Measurements from ENCODE around the gene ZNRF4. TPM values are rescaled to one million over a fixed set of nuclear protein-coding genes. Genes with fewer than 3 reads are reported as not detected.
A peak's percentile ranks its signal among the peaks of the same experiment; 100 is the strongest.

The ZNRF4 gene
- total and polyA plus RNA-seq, 9 of the 15 experiments (the other 6 are each of a cell fraction or from before 2014, with no cell fraction given): not detected

DNA sequence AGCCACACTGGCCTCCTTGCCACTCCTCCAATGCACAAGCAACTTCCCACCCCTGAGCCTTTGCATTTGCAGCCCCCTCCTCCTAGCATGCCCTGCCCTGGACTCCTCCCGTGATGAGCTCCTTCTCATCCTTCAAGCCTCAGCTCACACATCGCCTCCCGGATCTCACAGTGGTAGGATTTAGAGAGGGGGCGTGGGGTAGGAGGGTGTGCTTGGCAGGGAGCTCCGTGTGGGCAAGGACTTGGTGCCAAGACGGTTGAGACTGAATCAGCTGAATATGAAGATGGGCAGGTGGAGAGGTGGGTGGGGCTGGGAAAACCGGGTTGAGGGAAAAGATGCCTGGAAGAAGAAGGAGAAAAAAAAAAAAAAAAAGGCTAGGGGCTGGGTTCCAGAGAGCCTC is 48.4 kb upstream of the ZNRF4 start:
- CTCF ChIA-PET (ENCODE audit: low intra/inter-chr PET ratio): no interaction called here

DNA sequence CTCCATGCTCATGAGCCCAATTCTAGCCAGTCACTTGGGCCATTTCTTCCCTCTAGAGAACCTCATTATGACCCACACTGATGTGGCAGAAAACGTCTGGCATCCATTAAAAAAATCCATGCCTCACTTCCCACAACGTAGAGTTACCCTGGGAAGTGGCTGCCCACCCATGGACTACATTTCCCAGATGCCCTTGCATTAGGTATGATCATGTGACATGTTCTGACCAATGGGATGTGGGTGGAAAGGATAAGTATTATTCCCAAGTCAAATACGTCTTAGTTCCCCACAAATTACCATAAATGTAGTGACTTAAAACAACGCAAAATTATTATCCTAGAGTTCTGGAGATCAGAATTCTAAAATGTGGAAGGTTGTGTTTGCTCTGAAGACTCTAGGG is 47.9 kb upstream of the ZNRF4 start:
- WGBS (ENCODE audit: insufficient coverage, low coverage, missing lambda C conversion rate): 6% methylated on average over 4 of the region's 4 CpGs
- in situ Hi-C loops (cut with MboI) (no loop called here), intact Hi-C loops (cut with micrococcal nuclease) (no loop called here)
- ATAC-seq (peak; percentile 81), DNase-seq (ENCODE audit: extremely low read depth in 1 of 4, low spot score in 3 of 4) (peak; percentile 53 to 71 (median 67)), FAIRE-seq (peak; percentile 87)
- H3K9ac ChIP-seq (ENCODE audit: insufficient read depth in 1 of 2, low read depth in 2 of 2, low read length in 2 of 2): no peak overlapping the region
- no TSS peak for BruUV-seq (replicated peaks)
- H3K27me3 ChIP-seq (ENCODE audit: control insufficient read depth in 2 of 2, insufficient read depth in 2 of 2, low read length in 2 of 2): peaks cover 0 to 5% of the 10 kb centered on the region in 2 experiments; a peak in 1 of 5 replicates
- no peaks in the 10 kb centered on the region for H3K9me1 ChIP-seq (ENCODE audit: control insufficient read depth, insufficient read depth, low read length)
- H3K4me3 ChIP-seq: no peak overlapping the region
- ChIA-PET POLR2A (interaction anchor here (0.9 kb wide), 1 partner anchor 18 kb away, joined by 3 read pairs; no protein-coding TSS in a partner anchor), CTCF (ENCODE audit: low intra/inter-chr PET ratio) (no interaction called here)
- H3K27ac ChIP-seq (ENCODE audit: extremely low read depth, low read depth, low read length): no peak overlapping the region
- no peaks in the 10 kb centered on the region for H3K36me3 ChIP-seq (ENCODE audit: control insufficient read depth, insufficient read depth, low read length)
- no peak overlapping the region for H3K4me2 ChIP-seq (ENCODE audit: insufficient read depth, low read length)
- no peaks in the 10 kb centered on the region for H3K79me2 ChIP-seq (ENCODE audit: control insufficient read depth, insufficient read depth, low read length)
- H4K20me1 ChIP-seq (replicated peaks; ENCODE audit: control insufficient read depth, insufficient read depth, low read length): no peaks in the 10 kb centered on the region
- no peaks in the 10 kb centered on the region; a peak in 1 of 5 replicates for H3K4me1 ChIP-seq (replicated peaks in 1 of 2; ENCODE audit: control insufficient read depth in 2 of 2, insufficient read depth in 2 of 2, low read length in 2 of 2)
- H2AFZ ChIP-seq (ENCODE audit: low read depth, low read length): no peak overlapping the region
- H3K9me3 ChIP-seq (replicated peaks; ENCODE audit: control insufficient read depth, insufficient read depth, low read depth, low read length): no peaks in the 10 kb centered on the region
- TF ChIP-seq GTF2F1 (IDR thresholded peaks at IDR 0.05; ENCODE audit: low read depth, low read length): no peak
- TF ChIP-seq CCNT2 (IDR thresholded peaks at IDR 0.05; ENCODE audit: borderline replicate concordance, extremely low read depth, insufficient read length, low read depth, low read length): no peak
- TF ChIP-seq RB1 (IDR thresholded peaks at IDR 0.05; ENCODE audit: low read depth): no peak
- TF ChIP-seq CBFA2T2 (conservative IDR thresholded peaks at IDR 0.05): peak; percentile 33; the same call in 1 of the 2 replicates
- no peak for TF ChIP-seq LEF1 (IDR thresholded peaks at IDR 0.05)
- TF ChIP-seq, protein P1, sequence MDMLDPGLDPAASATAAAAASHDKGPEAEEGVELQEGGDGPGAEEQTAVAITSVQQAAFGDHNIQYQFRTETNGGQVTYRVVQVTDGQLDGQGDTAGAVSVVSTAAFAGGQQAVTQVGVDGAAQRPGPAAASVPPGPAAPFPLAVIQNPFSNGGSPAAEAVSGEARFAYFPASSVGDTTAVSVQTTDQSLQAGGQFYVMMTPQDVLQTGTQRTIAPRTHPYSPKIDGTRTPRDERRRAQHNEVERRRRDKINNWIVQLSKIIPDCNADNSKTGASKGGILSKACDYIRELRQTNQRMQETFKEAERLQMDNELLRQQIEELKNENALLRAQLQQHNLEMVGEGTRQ (CRISPR knock-in tag; IDR thresholded peaks at IDR 0.05): peak; percentile 89
- TF ChIP-seq, protein P2, sequence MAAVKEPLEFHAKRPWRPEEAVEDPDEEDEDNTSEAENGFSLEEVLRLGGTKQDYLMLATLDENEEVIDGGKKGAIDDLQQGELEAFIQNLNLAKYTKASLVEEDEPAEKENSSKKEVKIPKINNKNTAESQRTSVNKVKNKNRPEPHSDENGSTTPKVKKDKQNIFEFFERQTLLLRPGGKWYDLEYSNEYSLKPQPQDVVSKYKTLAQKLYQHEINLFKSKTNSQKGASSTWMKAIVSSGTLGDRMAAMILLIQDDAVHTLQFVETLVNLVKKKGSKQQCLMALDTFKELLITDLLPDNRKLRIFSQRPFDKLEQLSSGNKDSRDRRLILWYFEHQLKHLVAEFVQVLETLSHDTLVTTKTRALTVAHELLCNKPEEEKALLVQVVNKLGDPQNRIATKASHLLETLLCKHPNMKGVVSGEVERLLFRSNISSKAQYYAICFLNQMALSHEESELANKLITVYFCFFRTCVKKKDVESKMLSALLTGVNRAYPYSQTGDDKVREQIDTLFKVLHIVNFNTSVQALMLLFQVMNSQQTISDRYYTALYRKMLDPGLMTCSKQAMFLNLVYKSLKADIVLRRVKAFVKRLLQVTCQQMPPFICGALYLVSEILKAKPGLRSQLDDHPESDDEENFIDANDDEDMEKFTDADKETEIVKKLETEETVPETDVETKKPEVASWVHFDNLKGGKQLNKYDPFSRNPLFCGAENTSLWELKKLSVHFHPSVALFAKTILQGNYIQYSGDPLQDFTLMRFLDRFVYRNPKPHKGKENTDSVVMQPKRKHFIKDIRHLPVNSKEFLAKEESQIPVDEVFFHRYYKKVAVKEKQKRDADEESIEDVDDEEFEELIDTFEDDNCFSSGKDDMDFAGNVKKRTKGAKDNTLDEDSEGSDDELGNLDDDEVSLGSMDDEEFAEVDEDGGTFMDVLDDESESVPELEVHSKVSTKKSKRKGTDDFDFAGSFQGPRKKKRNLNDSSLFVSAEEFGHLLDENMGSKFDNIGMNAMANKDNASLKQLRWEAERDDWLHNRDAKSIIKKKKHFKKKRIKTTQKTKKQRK (IDR thresholded peaks at IDR 0.05; ENCODE audit: borderline replicate concordance, low read depth, low read length): no peak
- no peak for TF ChIP-seq SIN3B (IDR thresholded peaks at IDR 0.05; ENCODE audit: low read depth)

More for the DNA sequence above, 48.4 kb upstream of the ZNRF4 start:
- Histone ChIP-seq H3K9me1 (ENCODE audit: control insufficient read depth, insufficient read depth, low read length) (no peaks in the 10 kb centered on the region), H3K27me3 (ENCODE audit: control insufficient read depth in 2 of 2, insufficient read depth in 2 of 2, low read length in 2 of 2) (peaks cover 0 to 5% of the 10 kb centered on the region in 2 experiments; a peak in 1 of 5 replicates), H3K4me1 (replicated peaks in 1 of 2; ENCODE audit: control insufficient read depth in 2 of 2, insufficient read depth in 2 of 2, low read length in 2 of 2) (no peaks in the 10 kb centered on the region; a peak in 1 of 5 replicates), H3K4me3 (no peak overlapping the region), H3K9ac (ENCODE audit: insufficient read depth in 1 of 2, low read depth in 2 of 2, low read length in 2 of 2) (no peak overlapping the region), H3K9me3 (replicated peaks; ENCODE audit: control insufficient read depth, insufficient read depth, low read depth, low read length) (no peaks in the 10 kb centered on the region), H3K4me2 (ENCODE audit: insufficient read depth, low read length) (no peak overlapping the region), H3K36me3 (ENCODE audit: control insufficient read depth, insufficient read depth, low read length) (no peaks in the 10 kb centered on the region), H3K79me2 (ENCODE audit: control insufficient read depth, insufficient read depth, low read length) (no peaks in the 10 kb centered on the region), H3K27ac (ENCODE audit: extremely low read depth, low read depth, low read length) (no peak overlapping the region), H2AFZ (ENCODE audit: low read depth, low read length) (no peak overlapping the region), H4K20me1 (replicated peaks; ENCODE audit: control insufficient read depth, insufficient read depth, low read length) (no peaks in the 10 kb centered on the region)
- no TSS peak for BruUV-seq (replicated peaks)
- no peak for DNase-seq (ENCODE audit: extremely low read depth in 1 of 4, low spot score in 3 of 4)
- TF ChIP-seq MXI1 (IDR thresholded peaks at IDR 0.05; ENCODE audit: low read depth, low read length): no peak
- 0% methylated on average over 6 of the region's 7 CpGs for WGBS (ENCODE audit: insufficient coverage, low coverage, missing lambda C conversion rate)
- FAIRE-seq: no peak
- ATAC-seq: no peak
- in situ Hi-C loops (cut with MboI) (no loop called here), intact Hi-C loops (cut with micrococcal nuclease) (no loop called here)
- POLR2A ChIA-PET: interaction anchor here (0.9 to 1.0 kb wide), 2 partner anchors 11 to 19 kb away, joined by 3 read pairs; no protein-coding TSS in a partner anchor
